COLO829 (cell line): Measurements from ENCODE around the gene AOAH.
"Not testable (repeated sequence)": the region's sequence is repeated elsewhere in the genome, so short reads cannot be mapped to it uniquely, and the experiment has no call there.

ENCODE experiments used
- DNase-seq: peaks from one replicate; pipeline ENCODE4 v3.0.0; 2012; ENCODE audit warnings: low spot score

Gene AOAH

GRCh38 chr7:36736899-36737211, 12.6 kb upstream of the AOAH start:
- no peak for DNase-seq

- no peak for DNase-seq
Observed at GRCh38 chr7:36736090-36736898, 12.0 kb upstream of the AOAH start.

GRCh38 chr7:36735172-36735571, 10.9 kb upstream of the AOAH start:
- no peak for DNase-seq

GRCh38 chr7:36734731-36735130, 10.4 kb upstream of the AOAH start:
- no peak for DNase-seq

- no peak for DNase-seq
Observed at GRCh38 chr7:36733411-36733810, 9.1 kb upstream of the AOAH start.

GRCh38 chr7:36732806-36733205, 8.5 kb upstream of the AOAH start:
- DNase-seq = no peak

GRCh38 chr7:36730046-36730445, 5.8 kb upstream of the AOAH start:
- DNase-seq = no peak

GRCh38 chr7:36728143-36728542, 3.8 kb upstream of the AOAH start:
- no peak for DNase-seq

GRCh38 chr7:36726806-36727503, 2.7 kb upstream of the AOAH start:
- no peak for DNase-seq

- no peak for DNase-seq
Observed at GRCh38 chr7:36726311-36726710, 2.0 kb upstream of the AOAH start.

GRCh38 chr7:36724996-36725395, 702 bp upstream of the AOAH start:
- no peak for DNase-seq

- DNase-seq = no peak
Observed at GRCh38 chr7:36723291-36723690, 1.0 kb downstream of the AOAH start.

- no peak for DNase-seq
Observed at GRCh38 chr7:36719083-36719632, 5.1 kb downstream of the AOAH start.

- DNase-seq = no peak
Observed at GRCh38 chr7:36717586-36717985, 6.7 kb downstream of the AOAH start.

GRCh38 chr7:36716802-36717201, 7.5 kb downstream of the AOAH start:
- DNase-seq = not testable (repeated sequence)

- no peak for DNase-seq
Observed at GRCh38 chr7:36712015-36712414, 12.3 kb downstream of the AOAH start.

- DNase-seq = no peak
Observed at GRCh38 chr7:36711256-36711655, 13.0 kb downstream of the AOAH start.

- no peak for DNase-seq
Observed at GRCh38 chr7:36710186-36710791, 14.0 kb downstream of the AOAH start.

- no peak for DNase-seq
Observed at GRCh38 chr7:36708767-36709166, 15.5 kb downstream of the AOAH start.

GRCh38 chr7:36707898-36708297, 16.4 kb downstream of the AOAH start:
- DNase-seq = no peak

GRCh38 chr7:36707465-36707864, 16.8 kb downstream of the AOAH start:
- no peak for DNase-seq

GRCh38 chr7:36703860-36704259, 20.4 kb downstream of the AOAH start:
- DNase-seq = not testable (repeated sequence)

GRCh38 chr7:36692456-36692855, 31.8 kb downstream of the AOAH start:
- DNase-seq = no peak
